NT2/D1 (cell line): Measurements from ENCODE around the gene CD4.
"Not testable (repeated sequence)": the region's sequence is repeated elsewhere in the genome, so short reads cannot be mapped to it uniquely, and the experiment has no call there.

Source experiments
- DNase-seq: peaks from one replicate; pipeline ENCODE4 v3.0.0-alpha.2; 2011; ENCODE audit warnings: low read depth, low spot score
- H3K27me3 ChIP-seq: 2 replicates; pipeline ENCODE4 v1.6.0; 2011; ENCODE audit warnings: mild to moderate bottlenecking; ENCODE audit not compliant: insufficient read length, insufficient read depth
- H3K36me3 ChIP-seq: 2 replicates; pipeline ENCODE4 v1.6.1; 2011; ENCODE audit warnings: mild to moderate bottlenecking, low read length, mixed read lengths; ENCODE audit not compliant: insufficient read depth, insufficient read length
- H3K4me1 ChIP-seq: 2 replicates; pipeline ENCODE4 v1.5.1; 2011; ENCODE audit not compliant: insufficient read depth, insufficient read length
- H3K4me3 ChIP-seq: 2 replicates; pipeline ENCODE4 v1.5.1; 2011; ENCODE audit warnings: low read depth; ENCODE audit not compliant: insufficient read length
- H3K9ac ChIP-seq: 2 replicates; pipeline ENCODE4 v1.6.0; 2011; ENCODE audit warnings: low read depth; ENCODE audit not compliant: insufficient read length
- H3K9me3 ChIP-seq: 2 replicates; pipeline ENCODE4 v1.5.1; 2011; ENCODE audit warnings: mild to moderate bottlenecking, low read length; ENCODE audit not compliant: insufficient read depth
- SUZ12 ChIP-seq: IDR thresholded peaks from 2 replicates; pipeline ENCODE4 v1.6.1; 2011; ENCODE audit not compliant: insufficient read length, insufficient read depth; ENCODE audit errors: extremely low read depth
- YY1 ChIP-seq: IDR thresholded peaks from 2 replicates; pipeline ENCODE4 v1.6.1; 2011; ENCODE audit not compliant: insufficient read length, insufficient read depth
- ZNF274 ChIP-seq: IDR thresholded peaks from 2 replicates; pipeline ENCODE4 v1.6.1; 2011; ENCODE audit warnings: mild to moderate bottlenecking, low read depth, low read length

The CD4 gene

GRCh38 chr12:6866920-6867412 is 77.6 kb downstream of the CD4 start:
- no peak for TF ChIP-seq YY1
- no peak for TF ChIP-seq ZNF274
- no peak for TF ChIP-seq SUZ12
- H3K36me3 ChIP-seq = peaks cover 86% of the 10 kb centered on the region
- no peaks in the 10 kb centered on the region for H3K27me3 ChIP-seq
- peak overlapping the region; percentile 67 for H3K9ac ChIP-seq
- H3K4me3 ChIP-seq = peak overlapping the region; percentile 35
- H3K4me1 ChIP-seq = peaks cover 37% of the 10 kb centered on the region
- no peaks in the 10 kb centered on the region for H3K9me3 ChIP-seq
- DNase-seq = no peak

- peaks cover 38% of the 10 kb centered on the region for H3K4me1 ChIP-seq
Observed at GRCh38 chr12:6867413-6868210, 78.3 kb downstream of the CD4 start, which contains the start of gene TPI1. TPI1 (plus strand) TSS chr12:6867531; CDS start chr12:6867567, 36 bp downstream.

DNA sequence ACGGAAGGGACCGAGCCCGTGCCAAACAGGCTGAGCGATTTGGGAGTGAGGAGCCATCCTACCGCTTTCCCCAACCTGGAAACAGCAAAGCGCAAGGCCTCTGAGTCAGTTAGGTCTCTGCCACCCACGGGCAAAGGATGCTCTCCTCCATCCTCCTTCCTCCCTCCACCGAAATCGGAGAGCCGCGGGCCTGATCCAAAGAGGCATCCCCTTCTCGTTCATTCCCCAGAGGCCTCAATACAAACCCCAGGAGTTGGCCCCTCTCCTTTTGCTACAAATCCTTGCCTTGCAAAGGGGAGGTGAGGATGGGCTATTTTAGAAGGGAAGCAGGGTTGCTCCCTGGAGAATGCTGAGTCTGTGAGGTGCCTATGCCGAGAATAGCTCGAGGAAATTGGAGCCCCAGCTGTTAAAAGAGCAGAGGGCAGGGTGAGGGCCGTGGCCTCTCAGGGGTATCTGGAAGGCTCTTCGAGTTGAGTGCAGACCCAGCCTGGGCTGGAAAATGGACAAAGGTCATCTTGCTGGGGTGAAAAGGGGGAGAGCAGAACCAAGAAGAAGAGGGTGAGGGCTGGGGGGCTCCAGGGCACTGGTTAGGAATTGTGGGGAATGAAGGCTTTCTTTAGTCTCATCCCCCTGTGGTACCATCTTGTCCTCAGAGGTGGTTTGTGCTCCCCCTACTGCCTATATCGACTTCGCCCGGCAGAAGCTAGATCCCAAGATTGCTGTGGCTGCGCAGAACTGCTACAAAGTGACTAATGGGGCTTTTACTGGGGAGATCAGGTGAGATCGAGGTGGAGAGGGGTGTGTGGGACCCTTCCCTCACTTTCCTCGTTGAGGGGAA is 79.1 kb downstream of the CD4 start:
- peak overlapping the region; percentile 97 for H3K9ac ChIP-seq
- no peaks in the 10 kb centered on the region for H3K9me3 ChIP-seq
- peak overlapping the region; percentile 97 for H3K4me3 ChIP-seq
- no peak for DNase-seq
- no peaks in the 10 kb centered on the region for H3K27me3 ChIP-seq
- TF ChIP-seq YY1 = no peak
- TF ChIP-seq SUZ12 = no peak
- TF ChIP-seq ZNF274 = no peak
- peaks cover 74% of the 10 kb centered on the region for H3K36me3 ChIP-seq
- H3K4me1 ChIP-seq = peaks cover 38% of the 10 kb centered on the region

More at GRCh38 chr12:6867413-6868210, 78.3 kb downstream of the CD4 start, which contains the start of gene TPI1:
- peak; percentile 81 for DNase-seq
- H3K36me3 ChIP-seq = peaks cover 83% of the 10 kb centered on the region
- no peaks in the 10 kb centered on the region for H3K27me3 ChIP-seq
- no peaks in the 10 kb centered on the region for H3K9me3 ChIP-seq
- H3K4me3 ChIP-seq = peak within 1 kb of the TSS; percentile 97
- H3K9ac ChIP-seq = peak within 1 kb of the TSS; percentile 97
- no peak for TF ChIP-seq ZNF274
- peak; percentile 37 for TF ChIP-seq YY1

DNA sequence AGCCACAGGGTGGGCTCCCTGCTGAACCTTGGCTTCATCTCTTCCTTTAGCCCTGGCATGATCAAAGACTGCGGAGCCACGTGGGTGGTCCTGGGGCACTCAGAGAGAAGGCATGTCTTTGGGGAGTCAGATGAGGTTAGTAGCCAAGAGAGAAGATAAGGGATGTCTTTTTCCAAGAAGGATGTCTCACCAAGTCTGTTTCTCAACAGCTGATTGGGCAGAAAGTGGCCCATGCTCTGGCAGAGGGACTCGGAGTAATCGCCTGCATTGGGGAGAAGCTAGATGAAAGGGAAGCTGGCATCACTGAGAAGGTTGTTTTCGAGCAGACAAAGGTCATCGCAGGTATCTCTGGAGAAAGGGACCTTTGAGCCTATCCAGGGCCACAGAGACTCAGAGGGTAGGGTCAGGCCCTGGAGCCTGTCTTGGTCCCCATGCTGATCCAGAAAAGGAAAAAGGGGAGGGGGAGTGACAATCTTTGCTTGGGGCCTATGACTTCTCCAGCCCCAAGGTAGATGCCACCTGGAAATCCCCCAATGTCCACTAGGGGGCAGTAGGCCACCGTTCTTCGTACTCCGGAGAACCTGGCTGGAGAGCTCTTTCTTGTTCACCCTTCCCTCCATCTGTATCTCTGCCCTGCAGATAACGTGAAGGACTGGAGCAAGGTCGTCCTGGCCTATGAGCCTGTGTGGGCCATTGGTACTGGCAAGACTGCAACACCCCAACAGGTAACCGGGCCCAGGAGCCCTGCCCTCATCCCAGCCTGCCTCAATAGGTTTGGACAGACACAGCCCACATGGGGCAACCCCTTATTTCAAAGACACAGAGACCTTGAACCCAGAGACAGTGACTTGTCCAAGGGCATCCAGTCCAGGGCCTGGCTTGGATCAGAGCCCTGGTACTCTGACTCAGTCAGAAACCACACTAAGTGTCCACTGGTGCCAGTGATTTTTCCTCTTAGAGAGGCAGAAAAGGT is 80.0 kb downstream of the CD4 start:
- Histone ChIP-seq H3K9ac (peak overlapping the region; percentile 97), H3K36me3 (peaks cover 65% of the 10 kb centered on the region), H3K4me1 (peaks cover 38% of the 10 kb centered on the region), H3K4me3 (peak overlapping the region; percentile 97), H3K27me3 (no peaks in the 10 kb centered on the region), H3K9me3 (no peaks in the 10 kb centered on the region)
- DNase-seq = peak; percentile 99
- TF ChIP-seq YY1 = no peak
- no peak for TF ChIP-seq SUZ12
- no peak for TF ChIP-seq ZNF274

GRCh38 chr12:6870304-6870703 is 81.0 kb downstream of the CD4 start:
- DNase-seq, H3K27me3 ChIP-seq, H3K4me3 ChIP-seq, H3K9me3 ChIP-seq: not testable (repeated sequence)
- Histone ChIP-seq H3K4me1 (peaks cover 41% of the 10 kb centered on the region), H3K9ac (peak overlapping the region; percentile 99), H3K36me3 (peaks cover 56% of the 10 kb centered on the region)
